ENCODE data around the gene TBC1D9. TPM values are rescaled to one million over a fixed set of nuclear protein-coding genes. Genes with fewer than 3 reads are reported as not detected.

The TBC1D9 gene
- polyA plus RNA-seq, 3 donors = 13.6 to 33.5 (median 21.0) TPM

GRCh38 chr4:140735779-140736391, 20.3 kb downstream of the TBC1D9 start:
- Mint-ChIP-seq H3K27ac (no peak overlapping the region), H3K36me3 (peaks cover 7 to 9% of the 10 kb centered on the region in 2 donors), H3K4me3 (no peak overlapping the region), H3K9me3 (no peaks in the 10 kb centered on the region), H3K4me1 (peaks cover 16% of the 10 kb centered on the region), H3K27me3 (ENCODE audit: low read depth in 3 of 3) (peaks cover under 1 to 6% (median 3%) of the 10 kb centered on the region in 3 donors)
- DNase-seq = no peak
- H3K79me2 ChIP-seq (ENCODE audit: insufficient read depth, low read length) = peaks cover 21% of the 10 kb centered on the region
- no peak for TF ChIP-seq CTCF (IDR thresholded peaks at IDR 0.05)
- 100% methylated on average over 1 of the region's 4 CpGs for WGBS (ENCODE audit: insufficient coverage)
- peaks cover 100% of the 10 kb centered on the region for H4K20me1 ChIP-seq (ENCODE audit: insufficient read depth, low read length)
- H3K4me2 ChIP-seq (replicated peaks; ENCODE audit: extremely low read depth, low read length, poor library complexity, severe bottlenecking) = no peak overlapping the region
- no peaks in the 10 kb centered on the region for H3K9me3 ChIP-seq (replicated peaks in 1 of 2; ENCODE audit: control insufficient read depth in 1 of 2, insufficient read depth in 1 of 2, low read length in 2 of 2)
- no peak overlapping the region for H3K4me3 ChIP-seq (replicated peaks in 1 of 3; ENCODE audit: low read depth in 2 of 3, low read length in 3 of 3)
- H3K4me1 ChIP-seq (ENCODE audit: control insufficient read depth in 1 of 2, insufficient read depth in 2 of 2, low read length in 2 of 2) = peaks cover 0 to 4% of the 10 kb centered on the region in 2 donors
- no peaks in the 10 kb centered on the region for H3K36me3 ChIP-seq (replicated peaks in 1 of 2; ENCODE audit: control insufficient read depth in 1 of 2, insufficient read depth in 2 of 2, low read length in 2 of 2)
- intact Hi-C loops (cut with micrococcal nuclease) = no loop called here
- no peak overlapping the region for H3K27ac ChIP-seq (ENCODE audit: low read depth in 1 of 2, low read length in 2 of 2)
- no peaks in the 10 kb centered on the region for H3K27me3 ChIP-seq (ENCODE audit: control insufficient read depth in 2 of 2, insufficient read depth in 2 of 2, low read length in 2 of 2)
- H2AFZ ChIP-seq (ENCODE audit: insufficient read depth, low read depth, low read length, poor library complexity, severe bottlenecking) = no peak overlapping the region
- H3K9ac ChIP-seq (ENCODE audit: insufficient read depth, low read length, poor library complexity, severe bottlenecking) = no peak overlapping the region

DNA sequence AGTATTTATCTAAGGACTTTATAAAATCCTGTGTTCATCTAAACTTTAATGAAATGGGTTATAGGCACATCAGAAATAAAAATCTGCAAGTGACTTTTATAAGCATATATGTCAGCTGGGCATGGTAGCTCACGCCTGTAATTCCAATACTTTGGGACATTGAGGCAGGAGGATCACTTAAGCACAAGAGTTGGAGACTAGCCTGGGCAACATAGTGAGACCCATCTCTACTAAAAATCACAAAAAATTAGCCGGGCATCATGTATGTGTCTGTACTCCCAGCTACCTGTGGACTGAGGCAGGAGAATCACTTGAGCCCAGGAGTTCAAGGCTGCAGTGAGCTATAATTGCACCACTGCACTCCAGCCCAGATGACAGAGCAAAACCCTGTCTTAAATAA, 20.9 kb downstream of the TBC1D9 start:
- H3K9me3 ChIP-seq (replicated peaks in 1 of 2; ENCODE audit: control insufficient read depth in 1 of 2, insufficient read depth in 1 of 2, low read length in 2 of 2) = no peaks in the 10 kb centered on the region
- H3K36me3 ChIP-seq (replicated peaks in 1 of 2; ENCODE audit: control insufficient read depth in 1 of 2, insufficient read depth in 2 of 2, low read length in 2 of 2) = no peaks in the 10 kb centered on the region
- intact Hi-C loops (cut with micrococcal nuclease) = no loop called here
- H4K20me1 ChIP-seq (ENCODE audit: insufficient read depth, low read length) = peaks cover 100% of the 10 kb centered on the region
- H3K27me3 ChIP-seq (ENCODE audit: control insufficient read depth in 2 of 2, insufficient read depth in 2 of 2, low read length in 2 of 2) = no peaks in the 10 kb centered on the region
- H3K4me1 ChIP-seq (ENCODE audit: control insufficient read depth in 1 of 2, insufficient read depth in 2 of 2, low read length in 2 of 2) = peaks cover 0 to 4% of the 10 kb centered on the region in 2 donors
- H3K27ac ChIP-seq (ENCODE audit: low read depth in 1 of 2, low read length in 2 of 2) = no peak overlapping the region
- WGBS (ENCODE audit: insufficient coverage) = 100% methylated on average over 1 of the region's 2 CpGs
- H3K9ac ChIP-seq (ENCODE audit: insufficient read depth, low read length, poor library complexity, severe bottlenecking) = no peak overlapping the region
- no peak overlapping the region for H3K4me3 ChIP-seq (replicated peaks in 1 of 3; ENCODE audit: low read depth in 2 of 3, low read length in 3 of 3)
- H3K4me3 Mint-ChIP-seq = no peak overlapping the region
- H3K27ac Mint-ChIP-seq = no peak overlapping the region
- DNase-seq = no peak
- no peak overlapping the region for H2AFZ ChIP-seq (ENCODE audit: insufficient read depth, low read depth, low read length, poor library complexity, severe bottlenecking)
- no peak for TF ChIP-seq CTCF (IDR thresholded peaks at IDR 0.05)
- H3K27me3 Mint-ChIP-seq (ENCODE audit: low read depth in 3 of 3) = peaks cover 0 to 6% (median 3%) of the 10 kb centered on the region in 3 donors
- H3K36me3 Mint-ChIP-seq = peaks cover 3 to 9% of the 10 kb centered on the region in 2 donors
- H3K4me1 Mint-ChIP-seq = peaks cover 13% of the 10 kb centered on the region
- H3K9me3 Mint-ChIP-seq = no peaks in the 10 kb centered on the region
- peaks cover 18% of the 10 kb centered on the region for H3K79me2 ChIP-seq (ENCODE audit: insufficient read depth, low read length)
- no peak overlapping the region for H3K4me2 ChIP-seq (replicated peaks; ENCODE audit: extremely low read depth, low read length, poor library complexity, severe bottlenecking)

Data from CD14-positive monocyte (primary cell).